GM06990 (cell line): ENCODE data around the gene ZAP70.

ENCODE experiments used
- DNase-seq: peaks from one replicate; pipeline ENCODE4 v3.0.0-alpha.2; 2011; ENCODE audit not compliant: insufficient read length; ENCODE audit errors: extremely low read depth
- H3K27me3 ChIP-seq: replicated peaks from 2 replicates; pipeline ENCODE4 v1.6.0; 2011; ENCODE audit warnings: low read length; ENCODE audit not compliant: control insufficient read depth, insufficient read depth
- H3K36me3 ChIP-seq: 2 replicates; pipeline ENCODE4 v1.5.1; 2011; ENCODE audit warnings: low read length; ENCODE audit not compliant: control insufficient read depth, insufficient read depth
- H3K4me3 ChIP-seq: replicated peaks from 2 replicates; pipeline ENCODE4 v1.5.1; 2011; ENCODE audit warnings: low read depth, mild to moderate bottlenecking, control low read depth, low read length
- CTCF ChIP-seq: IDR thresholded peaks from 2 replicates; pipeline ENCODE4 v1.5.1; 2011; ENCODE audit warnings: low read length, control low read depth, mild to moderate bottlenecking, inconsistent platforms; ENCODE audit not compliant: insufficient read depth, poor library complexity, severe bottlenecking

ZAP70 gene

GRCh38 chr2:97693476-97693875, 19.9 kb upstream of the ZAP70 start:
- Histone ChIP-seq H3K4me3 (no peak overlapping the region), H3K27me3 (no peaks in the 10 kb centered on the region), H3K36me3 (no peaks in the 10 kb centered on the region)
- TF ChIP-seq CTCF = no peak
- no peak for DNase-seq

- no peak for TF ChIP-seq CTCF
- H3K36me3 ChIP-seq = no peaks in the 10 kb centered on the region
- H3K27me3 ChIP-seq = no peaks in the 10 kb centered on the region
- H3K4me3 ChIP-seq = no peak overlapping the region
- no peak for DNase-seq
These were observed 17.6 kb upstream of the ZAP70 start for GRCh38 chr2:97695744-97696143.

GRCh38 chr2:97697252-97698235, 15.8 kb upstream of the ZAP70 start:
- H3K27me3 ChIP-seq = no peaks in the 10 kb centered on the region
- DNase-seq = peak; percentile 35
- TF ChIP-seq CTCF = peak; percentile 78
- H3K4me3 ChIP-seq = no peak overlapping the region
- no peaks in the 10 kb centered on the region for H3K36me3 ChIP-seq

- Histone ChIP-seq H3K36me3 (no peaks in the 10 kb centered on the region), H3K4me3 (no peak overlapping the region), H3K27me3 (no peaks in the 10 kb centered on the region)
- no peak for DNase-seq
- TF ChIP-seq CTCF = no peak
These were observed 14.8 kb upstream of the ZAP70 start for GRCh38 chr2:97698530-97698929.

DNA sequence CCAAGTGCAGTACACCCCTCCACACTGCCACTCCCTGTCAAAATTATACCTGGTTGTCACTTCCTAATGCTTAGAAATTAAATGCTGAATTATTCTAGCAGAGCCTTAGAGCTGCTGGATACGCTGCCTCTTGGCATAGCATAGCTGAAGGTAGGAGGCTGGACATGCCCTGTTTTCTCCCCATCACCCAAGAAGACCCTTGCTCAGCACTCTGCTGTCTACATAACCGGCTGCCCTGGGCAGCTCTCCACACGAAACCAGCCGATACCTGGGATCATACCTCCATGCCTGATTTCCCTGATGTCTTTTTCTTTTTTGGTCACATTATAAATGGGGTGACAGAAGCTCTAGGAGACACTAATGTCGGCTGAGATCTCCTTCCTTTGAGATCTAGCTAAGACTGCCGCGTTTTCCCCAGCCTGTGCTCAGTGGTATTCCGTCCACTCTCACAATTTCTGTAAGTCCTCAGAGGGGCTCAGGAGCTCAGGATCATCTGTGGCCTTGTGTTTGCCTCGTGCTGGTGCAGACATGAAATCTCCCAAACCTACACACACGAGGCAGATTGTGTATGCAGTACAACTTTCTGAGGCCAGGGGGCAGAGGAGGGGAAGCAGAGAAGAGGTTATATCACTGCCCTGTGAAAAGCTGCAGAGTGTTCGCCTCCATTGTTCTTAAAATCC, 13.5 kb upstream of the ZAP70 start:
- DNase-seq = no peak
- H3K4me3 ChIP-seq = no peak overlapping the region

More for the DNA sequence above, 13.5 kb upstream of the ZAP70 start:
- H3K27me3 ChIP-seq = no peaks in the 10 kb centered on the region
- peak; percentile 75 for TF ChIP-seq CTCF
- no peaks in the 10 kb centered on the region for H3K36me3 ChIP-seq
